HepG2 (cell line): ENCODE measurements around the gene CDC42SE2. TPM values are rescaled to one million over a fixed set of nuclear protein-coding genes. Genes with fewer than 3 reads are reported as not detected.

Source experiments
- ATAC-seq: fragments of 200-7000 bp; cut with Tn5 transposase; 3 replicates; pipeline ENCODE4 v1.9.1; 2020; ENCODE audit warnings: mild to moderate bottlenecking, moderate library complexity
- BruUV-seq: library from RNA; stranded (reverse); fragments of 400-500 nt; replicated peaks from 2 replicates; lab custom pipeline; 2021; lab: Mats Ljungman, UMichigan
- CTCF ChIA-PET: fragments of 300-600 bp; formaldehyde crosslinking; extraction: SDS; loops from one replicate; lab custom pipeline; 2021; ENCODE audit warnings: low total read pairs, inconsistent platforms, low intra/inter-chr PET ratio; lab: Yijun Ruan, JAX
- POLR2A ChIA-PET: fragments of 350-600 bp; sonication (Branson Sonifier 250); formaldehyde crosslinking; loops from one replicate; lab custom pipeline; 2020; ENCODE audit warnings: antibody characterized with exemption, inconsistent platforms; lab: Yijun Ruan, JAX
- DNase-seq: peaks from one replicate; pipeline ENCODE4 v3.0.0-alpha.2; 2015; ENCODE audit warnings: low spot score
- FAIRE-seq: peaks from 3 replicates; lab custom pipeline; 2011; peaks lifted over from hg19 to GRCh38; lab: Jason Lieb, UNC
- H2AFZ ChIP-seq: one replicate; pipeline ENCODE4 v1.6.1; 2011; ENCODE audit warnings: low read length, inconsistent platforms
- H3K27ac ChIP-seq: fragments of 300-600 bp; 3 replicates; pipeline ENCODE4 v1.8.0; 2011; ENCODE audit warnings: mixed run types, mild to moderate bottlenecking, mixed read lengths, low read length, inconsistent platforms; ENCODE audit not compliant: insufficient read depth; ENCODE audit errors: extremely low read length
- H3K27me3 ChIP-seq, 2 experiments: fragments of 200-600 bp in 1 of 2; 2 replicates in 1 of 2; 3 replicates in 1 of 2; pipeline versions ENCODE4 v1.6.0 to v1.8.0; 2011; ENCODE audit warnings: low read length in 2 of 2, mild to moderate bottlenecking in 2 of 2, moderate library complexity in 2 of 2, inconsistent platforms in 1 of 2; ENCODE audit not compliant: insufficient read depth in 2 of 2, control insufficient read depth in 1 of 2
- H3K36me3 ChIP-seq, 2 experiments: fragments of 200-600 bp in 1 of 2; replicated peaks in 1 of 2; 2 replicates in 1 of 2; 3 replicates in 1 of 2; pipeline versions ENCODE4 v1.5.1 to v1.8.0; 2011; ENCODE audit warnings: low read length in 2 of 2, inconsistent platforms in 1 of 2; ENCODE audit not compliant: insufficient read depth in 2 of 2, control insufficient read depth in 1 of 2
- H3K4me1 ChIP-seq: 2 replicates; pipeline ENCODE4 v1.5.1; 2012; ENCODE audit warnings: low read length, inconsistent platforms; ENCODE audit not compliant: insufficient read depth
- H3K4me2 ChIP-seq: 2 replicates; pipeline ENCODE4 v1.6.0; 2011; ENCODE audit warnings: low read depth, low read length, inconsistent platforms
- H3K4me3 ChIP-seq, 3 experiments: fragments of 200-600 bp in 1 of 3; sonication (generic), shearing (Covaris generic) in 1 of 3; replicated peaks in 1 of 3; 2 replicates each; pipeline ENCODE4 v1.5.1; 2011 to 2016; ENCODE audit warnings: low read length in 3 of 3, inconsistent platforms in 2 of 3, low read depth in 2 of 3, mild to moderate bottlenecking in 2 of 3, control low read depth in 1 of 3, mixed read lengths in 1 of 3; ENCODE audit not compliant: insufficient read depth in 1 of 3
- H3K79me2 ChIP-seq: one replicate; pipeline ENCODE4 v1.6.1; 2011; ENCODE audit warnings: low read length, inconsistent platforms; ENCODE audit not compliant: insufficient read depth
- H3K9ac ChIP-seq: 2 replicates; pipeline ENCODE4 v1.6.0; 2011; ENCODE audit warnings: mild to moderate bottlenecking, low read depth, low read length, inconsistent platforms; ENCODE audit not compliant: insufficient read depth
- H3K9me3 ChIP-seq: 2 replicates; pipeline ENCODE4 v1.5.1; 2012; ENCODE audit warnings: mild to moderate bottlenecking, low read length
- H4K20me1 ChIP-seq: 2 replicates; pipeline ENCODE4 v1.6.0; 2011; ENCODE audit warnings: inconsistent platforms, mild to moderate bottlenecking, low read length, moderate library complexity; ENCODE audit not compliant: insufficient read depth
- BRD4 ChIP-seq: sonication (generic); formaldehyde crosslinking; IDR thresholded peaks from 2 replicates; pipeline ENCODE4 v1.4.0; 2020; ENCODE audit warnings: missing genetic modification reagents
- MZF1 ChIP-seq: sonication (generic); formaldehyde crosslinking; IDR thresholded peaks from 2 replicates; pipeline ENCODE4 v1.8.1; 2023; ENCODE audit warnings: mild to moderate bottlenecking, missing genetic modification reagents, borderline replicate concordance
- NFAT5 ChIP-seq: sonication (generic); formaldehyde crosslinking; IDR thresholded peaks from 2 replicates; pipeline ENCODE4 v1.4.0; 2020; ENCODE audit warnings: missing genetic modification reagents
- PBX2 ChIP-seq: IDR thresholded peaks from 2 replicates; pipeline ENCODE4 v1.6.1; 2016; ENCODE audit warnings: control low read depth
- POLR2G ChIP-seq: fragments of 200-400 bp; formaldehyde crosslinking; IDR thresholded peaks from 2 replicates; pipeline ENCODE4 v1.6.1; 2018; ENCODE audit warnings: mild to moderate bottlenecking, low read depth, low read length, moderate library complexity
- SALL1 ChIP-seq: sonication (generic); formaldehyde crosslinking; IDR thresholded peaks from 2 replicates; pipeline ENCODE4 v1.8.0; 2022; ENCODE audit warnings: mild to moderate bottlenecking, missing genetic modification reagents
- SNAI1 ChIP-seq: sonication (generic); formaldehyde crosslinking; IDR thresholded peaks from 2 replicates; pipeline ENCODE4 v1.5.0; 2020; ENCODE audit warnings: mild to moderate bottlenecking, missing genetic modification reagents, borderline replicate concordance
- SNRNP70 ChIP-seq: fragments of 200-400 bp; formaldehyde crosslinking; IDR thresholded peaks from 2 replicates; pipeline ENCODE4 v1.6.1; 2017; ENCODE audit warnings: mild to moderate bottlenecking, low read depth, low read length, moderate library complexity
- TEAD2 ChIP-seq: sonication (generic); formaldehyde crosslinking; IDR thresholded peaks from 2 replicates; pipeline ENCODE4 v1.9.0; 2021; ENCODE audit warnings: missing genetic modification reagents
- ZNF512 ChIP-seq: sonication (generic); formaldehyde crosslinking; IDR thresholded peaks from 2 replicates; pipeline ENCODE4 v1.4.0; 2020; ENCODE audit warnings: mild to moderate bottlenecking, missing genetic modification reagents
- ZNF777 ChIP-seq: sonication (generic); formaldehyde crosslinking; IDR thresholded peaks from 2 replicates; pipeline ENCODE4 v1.4.0; 2020; ENCODE audit warnings: missing genetic modification reagents
- ZNF850 ChIP-seq: sonication (generic); formaldehyde crosslinking; conservative IDR thresholded peaks from 2 replicates; pipeline ENCODE4 v1.9.0; 2021; ENCODE audit warnings: mild to moderate bottlenecking, missing genetic modification reagents
- ZNF878 ChIP-seq: sonication (generic); formaldehyde crosslinking; IDR thresholded peaks from 2 replicates; pipeline ENCODE4 v1.8.1; 2023; ENCODE audit warnings: mild to moderate bottlenecking, missing genetic modification reagents, moderate library complexity
- WGBS: methylation state at CpG from one replicate; pipeline ENCODE4 v1.1.6; 2017; ENCODE audit warnings: low lambda C conversion rate; 5-methylcytosine and 5-hydroxymethylcytosine counted together
- in situ Hi-C: cut with HindIII; loops from 2 replicates; pipeline ENCODE4 v1.10.0; 2017; ENCODE audit warnings: low pct_unique_long_range_greater_than_20kb; ENCODE audit not compliant: extremely low pct_ligation_motif_present
- intact Hi-C: fragments of 100-400 bp; cut with micrococcal nuclease; formaldehyde crosslinking; loops from one replicate; pipeline ENCODE4 v1.10.0; 2022; ENCODE audit not compliant: unreplicated experiment
- polyA plus RNA-seq, 8 experiments: library from polyadenylated mRNA; depleted of rRNA in 3 of 8; stranded (reverse) in 7 of 8; unstranded in 1 of 8; fragments of >200 nt; fragmentation: Illumina TruSeq in 4 of 8; extraction: Trizol in 4 of 8; gene quantifications; 2 replicates each; pipeline versions ENCODE4 v1.2.1 to v1.2.3, GENCODE V29; 2011 to 2016; ENCODE audit warnings: low read depth in 4 of 8, missing spikeins in 1 of 8, mixed read lengths in 1 of 8; ENCODE audit not compliant: insufficient read depth in 1 of 8
- total RNA-seq, 5 experiments: library from RNA; depleted of rRNA; stranded (reverse); fragments of >200 nt; fragmentation: Illumina TruSeq; extraction: Trizol; gene quantifications; 2 replicates each; pipeline ENCODE4 v1.2.3, GENCODE V29; 2016; ENCODE audit warnings: low read depth in 1 of 5

Gene CDC42SE2
- total and polyA plus RNA-seq, 2 of the 13 experiments (the other 11 are each of a cell fraction or from before 2014, with no cell fraction given) = 19.6 to 25.0 TPM

- no peak overlapping the region for H3K27ac ChIP-seq
- BruUV-seq = no TSS peak
- H3K36me3 ChIP-seq = no peaks in the 10 kb centered on the region
- peaks cover 15% of the 10 kb centered on the region for H3K79me2 ChIP-seq
- DNase-seq = no peak
- H3K4me3 ChIP-seq = no peak overlapping the region
- ChIA-PET POLR2A (interaction anchor here (1.1 kb wide), 1 partner anchor 112 kb away, joined by 3 read pairs; the partner anchor contains the start of gene CDC42SE2), CTCF (no interaction called here)
- no peak for FAIRE-seq
- intact Hi-C loops = no loop called here
- H4K20me1 ChIP-seq = no peaks in the 10 kb centered on the region
- no peak overlapping the region for H2AFZ ChIP-seq
- in situ Hi-C loops = loop anchor here (25.0 kb wide), 1 partner anchor 488 kb away; no protein-coding TSS in a partner anchor
- WGBS = 79% methylated on average over 2 of the region's 2 CpGs
- peaks cover 50% of the 10 kb centered on the region for H3K4me1 ChIP-seq
- H3K4me2 ChIP-seq = no peak overlapping the region
- H3K27me3 ChIP-seq = no peaks in the 10 kb centered on the region
- no peak overlapping the region for H3K9ac ChIP-seq
- no peak for TF ChIP-seq SNRNP70
- no peak for TF ChIP-seq ZNF777
- TF ChIP-seq NFAT5 (CRISPR knock-in tag) = no peak
- no peak for TF ChIP-seq ZNF850
- TF ChIP-seq PBX2 (CRISPR knock-in tag) = no peak
- TF ChIP-seq ZNF512 (CRISPR knock-in tag) = no peak
- TF ChIP-seq SALL1 (CRISPR knock-in tag) = no peak
- no peak for TF ChIP-seq POLR2G
- no peak for TF ChIP-seq SNAI1 (CRISPR knock-in tag)
- no peak for TF ChIP-seq TEAD2 (CRISPR knock-in tag)
- no peak for TF ChIP-seq MZF1 (CRISPR knock-in tag)
- TF ChIP-seq BRD4 = no peak
- TF ChIP-seq ZNF878 = no peak
- H3K9me3 ChIP-seq = no peaks in the 10 kb centered on the region
- ATAC-seq = no peak
These were observed 111.5 kb downstream of the CDC42SE2 start for GRCh38 chr5:131375351-131375750.
